ENCODE data around the gene KRT71. TPM values are rescaled to one million over a fixed set of nuclear protein-coding genes. Genes with fewer than 3 reads are reported as not detected.

The KRT71 gene
- total and polyA plus RNA-seq, 9 donors, result not detected

DNA sequence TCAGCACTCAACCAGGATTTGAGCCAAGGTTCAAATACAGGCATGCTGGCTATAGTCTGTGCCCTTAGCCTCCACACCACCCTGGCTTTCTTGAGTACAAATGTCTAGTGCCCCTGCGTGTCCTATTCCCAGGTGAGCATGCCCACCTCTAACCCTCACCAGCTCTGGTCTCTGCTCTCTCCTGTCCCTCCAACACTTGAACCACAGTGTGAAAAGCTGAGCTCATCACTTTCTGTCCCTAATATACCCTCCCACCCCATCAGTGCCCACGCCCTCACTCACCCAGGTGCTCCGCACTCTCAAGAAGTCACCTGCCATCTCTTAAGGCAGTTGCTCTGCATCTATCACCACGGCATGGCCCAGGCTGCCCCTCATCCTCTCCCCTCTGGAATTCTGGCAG lies 7.0 kb upstream of the KRT71 start:
- DNase-seq, result no peak
- H3K27me3 ChIP-seq (ENCODE audit: control insufficient read depth, insufficient read depth, low read length), result peaks cover 13% of the 10 kb centered on the region
- WGBS (ENCODE audit: insufficient coverage), result 82% methylated on average over 4 of the region's 4 CpGs
- H3K36me3 ChIP-seq (ENCODE audit: control insufficient read depth, insufficient read depth, low read length), result no peaks in the 10 kb centered on the region
- H3K4me3 ChIP-seq (ENCODE audit: low read length), result no peak overlapping the region
- no peaks in the 10 kb centered on the region for H3K9me3 ChIP-seq (replicated peaks; ENCODE audit: control insufficient read depth, low read depth, low read length)
- H3K4me1 ChIP-seq (ENCODE audit: control insufficient read depth, insufficient read depth, low read length), result peaks cover 16% of the 10 kb centered on the region
- H3K27ac ChIP-seq (ENCODE audit: low read length), result no peak overlapping the region

DNA sequence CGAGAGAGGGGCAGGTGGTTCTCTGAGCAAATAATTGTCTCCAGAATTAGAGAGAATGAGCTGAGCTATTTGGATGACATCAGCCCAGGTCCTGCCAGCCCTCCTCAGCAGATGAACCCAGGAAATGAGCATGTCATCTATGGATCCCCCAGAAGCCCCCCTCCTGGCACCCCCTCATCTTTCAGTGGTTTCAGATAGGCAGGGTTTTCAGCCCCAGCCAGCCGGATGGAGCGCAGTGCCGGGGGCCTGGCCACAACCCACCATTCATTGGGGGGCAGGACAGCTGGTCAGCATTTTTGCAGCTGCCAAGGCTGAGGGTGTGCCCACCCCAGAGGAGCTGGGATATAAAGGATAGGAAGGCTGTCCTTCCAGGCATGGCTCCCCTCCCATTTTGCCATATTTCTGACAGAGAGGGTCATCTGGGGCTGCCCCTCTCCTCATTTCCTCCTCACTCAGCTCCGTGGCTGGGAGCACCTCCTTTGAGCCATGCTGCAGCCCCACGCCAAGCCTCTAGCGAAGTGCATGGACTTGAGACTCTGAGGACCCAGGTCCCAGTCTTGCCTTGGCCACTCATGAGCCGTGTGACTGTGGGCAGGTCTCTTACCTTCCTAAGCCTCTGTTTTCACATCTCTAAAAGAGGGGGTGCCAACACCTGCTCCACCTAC lies 6.0 kb upstream of the KRT71 start:
- peaks cover 16% of the 10 kb centered on the region for H3K4me1 ChIP-seq (ENCODE audit: control insufficient read depth, insufficient read depth, low read length)
- H3K4me3 ChIP-seq (ENCODE audit: low read length), result no peak overlapping the region
- DNase-seq, result peak; percentile 44
- H3K27me3 ChIP-seq (ENCODE audit: control insufficient read depth, insufficient read depth, low read length), result peaks cover 10% of the 10 kb centered on the region
- no peaks in the 10 kb centered on the region for H3K9me3 ChIP-seq (replicated peaks; ENCODE audit: control insufficient read depth, low read depth, low read length)
- no peaks in the 10 kb centered on the region for H3K36me3 ChIP-seq (ENCODE audit: control insufficient read depth, insufficient read depth, low read length)
- no peak overlapping the region for H3K27ac ChIP-seq (ENCODE audit: low read length)
- 43% methylated on average over 4 of the region's 8 CpGs for WGBS (ENCODE audit: insufficient coverage)

DNA sequence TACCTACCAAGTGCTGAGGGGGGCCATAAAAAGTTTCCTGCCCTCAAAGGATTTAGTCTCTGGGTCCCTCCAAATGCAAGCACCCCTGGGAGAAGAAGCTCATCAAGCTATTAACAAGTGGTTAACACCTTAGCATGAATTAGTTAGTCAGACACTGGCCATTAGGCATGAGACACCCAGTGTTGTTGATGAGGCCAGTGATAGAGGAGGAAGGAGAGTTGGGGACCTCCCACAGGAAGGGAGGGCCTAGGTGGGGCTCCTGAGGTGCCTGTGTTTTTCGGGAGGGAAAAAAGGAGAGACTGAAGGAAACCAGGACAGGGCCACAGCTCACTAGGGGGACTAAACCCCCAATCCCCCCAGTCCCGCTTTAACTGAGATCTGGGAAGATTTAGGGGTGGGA lies 4.5 kb upstream of the KRT71 start:
- Histone ChIP-seq H3K27ac (ENCODE audit: low read length) (no peak overlapping the region), H3K27me3 (ENCODE audit: control insufficient read depth, insufficient read depth, low read length) (peaks cover 6% of the 10 kb centered on the region), H3K9me3 (replicated peaks; ENCODE audit: control insufficient read depth, low read depth, low read length) (no peaks in the 10 kb centered on the region), H3K4me3 (ENCODE audit: low read length) (no peak overlapping the region), H3K36me3 (ENCODE audit: control insufficient read depth, insufficient read depth, low read length) (no peaks in the 10 kb centered on the region), H3K4me1 (ENCODE audit: control insufficient read depth, insufficient read depth, low read length) (peaks cover 16% of the 10 kb centered on the region)
- no peak for DNase-seq
- no CpG with 5 or more reads among the region's 2 CpGs for WGBS (ENCODE audit: insufficient coverage)

DNA sequence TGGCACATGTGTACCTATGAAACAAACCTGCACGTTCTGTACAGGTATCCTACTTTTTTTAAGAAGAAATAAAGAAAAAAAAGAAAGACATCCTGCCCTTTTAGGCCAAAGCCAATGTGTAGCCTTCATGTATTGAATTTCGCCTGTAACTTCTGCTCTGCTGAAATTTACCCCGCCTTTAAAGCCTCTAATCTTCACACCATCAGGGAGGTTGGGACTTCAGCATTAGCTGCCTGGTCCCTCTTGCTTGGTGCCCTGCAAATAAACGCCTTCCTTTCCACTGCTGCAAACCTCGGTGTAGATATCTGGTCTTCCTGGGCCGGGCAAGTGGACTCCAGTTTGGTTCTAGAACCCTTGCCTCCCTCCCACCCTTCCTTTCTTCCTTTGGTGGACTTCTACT lies 2.6 kb upstream of the KRT71 start:
- H3K4me3 ChIP-seq (ENCODE audit: low read length), result no peak overlapping the region
- 58% methylated on average over 4 of the region's 6 CpGs for WGBS (ENCODE audit: insufficient coverage)
- peaks cover 19% of the 10 kb centered on the region for H3K4me1 ChIP-seq (ENCODE audit: control insufficient read depth, insufficient read depth, low read length)
- H3K9me3 ChIP-seq (replicated peaks; ENCODE audit: control insufficient read depth, low read depth, low read length), result no peaks in the 10 kb centered on the region
- H3K27ac ChIP-seq (ENCODE audit: low read length), result no peak overlapping the region
- peaks cover 4% of the 10 kb centered on the region for H3K27me3 ChIP-seq (ENCODE audit: control insufficient read depth, insufficient read depth, low read length)
- no peaks in the 10 kb centered on the region for H3K36me3 ChIP-seq (ENCODE audit: control insufficient read depth, insufficient read depth, low read length)
- DNase-seq, result no peak

DNA sequence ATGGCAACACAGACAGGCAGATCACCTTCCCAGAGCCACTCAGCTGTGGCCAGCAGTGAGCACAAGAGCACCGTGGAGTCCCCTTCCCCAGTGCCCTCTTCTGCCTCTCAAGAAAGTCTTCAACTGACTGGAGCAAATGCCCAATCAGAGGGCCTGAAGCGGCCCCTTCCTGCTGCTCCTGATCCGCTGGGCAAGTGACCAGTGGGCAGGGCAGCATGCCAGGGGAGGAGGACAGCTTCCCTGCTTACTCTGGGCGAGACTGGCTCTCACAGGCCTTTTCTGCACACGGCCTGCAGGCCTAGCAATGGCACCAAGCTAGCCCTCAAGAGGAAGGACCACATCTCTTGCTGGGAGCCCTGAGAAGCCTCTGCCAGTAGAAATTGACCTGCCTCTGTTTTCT lies 890 bp downstream of the KRT71 start:
- peak; percentile 23 for DNase-seq
- Histone ChIP-seq H3K4me3 (ENCODE audit: low read length) (no peak overlapping the region), H3K27ac (ENCODE audit: low read length) (no peak overlapping the region), H3K36me3 (ENCODE audit: control insufficient read depth, insufficient read depth, low read length) (no peaks in the 10 kb centered on the region), H3K9me3 (replicated peaks; ENCODE audit: control insufficient read depth, low read depth, low read length) (no peaks in the 10 kb centered on the region), H3K27me3 (ENCODE audit: control insufficient read depth, insufficient read depth, low read length) (peaks cover 4% of the 10 kb centered on the region), H3K4me1 (ENCODE audit: control insufficient read depth, insufficient read depth, low read length) (peaks cover 3% of the 10 kb centered on the region)
- 56% methylated on average over 5 of the region's 5 CpGs for WGBS (ENCODE audit: insufficient coverage)

DNA sequence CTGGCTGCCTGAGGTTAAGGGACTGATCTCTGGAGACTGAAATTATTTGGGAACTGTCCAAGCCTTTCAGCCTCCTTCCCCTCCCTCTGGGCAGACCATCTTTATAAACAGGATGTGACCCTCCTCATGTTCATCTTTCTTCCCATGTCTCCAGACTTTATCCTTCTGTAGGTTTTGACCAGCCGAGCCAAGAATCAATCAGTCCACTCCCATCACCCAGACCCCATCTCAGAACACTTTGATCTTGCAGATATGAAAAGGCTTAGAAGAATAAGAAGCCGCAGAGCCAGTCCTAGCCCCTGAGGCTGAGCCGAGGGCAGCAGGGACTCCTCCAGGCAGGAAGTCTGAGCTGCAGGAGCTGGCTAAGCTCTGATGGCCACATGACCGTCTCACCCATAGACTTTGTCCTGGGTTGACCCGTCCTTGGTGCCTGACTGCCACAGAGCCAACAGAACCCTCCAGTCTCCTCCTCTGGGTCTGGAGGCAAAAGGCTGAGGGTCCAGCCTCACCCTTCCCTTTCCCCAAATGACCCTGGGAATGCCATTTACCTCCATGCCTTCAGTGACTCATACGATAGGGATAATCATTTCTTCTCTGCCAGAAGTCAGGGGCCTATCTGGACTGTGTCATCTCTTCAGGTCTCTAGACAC lies 1.6 kb downstream of the KRT71 start:
- no peak overlapping the region for H3K4me3 ChIP-seq (ENCODE audit: low read length)
- 34% methylated on average over 4 of the region's 6 CpGs for WGBS (ENCODE audit: insufficient coverage)
- no peaks in the 10 kb centered on the region for H3K36me3 ChIP-seq (ENCODE audit: control insufficient read depth, insufficient read depth, low read length)
- H3K4me1 ChIP-seq (ENCODE audit: control insufficient read depth, insufficient read depth, low read length), result peaks cover 7% of the 10 kb centered on the region
- H3K9me3 ChIP-seq (replicated peaks; ENCODE audit: control insufficient read depth, low read depth, low read length), result no peaks in the 10 kb centered on the region
- H3K27ac ChIP-seq (ENCODE audit: low read length), result no peak overlapping the region
- peak; percentile 10 for DNase-seq
- peaks cover 4% of the 10 kb centered on the region for H3K27me3 ChIP-seq (ENCODE audit: control insufficient read depth, insufficient read depth, low read length)

DNA sequence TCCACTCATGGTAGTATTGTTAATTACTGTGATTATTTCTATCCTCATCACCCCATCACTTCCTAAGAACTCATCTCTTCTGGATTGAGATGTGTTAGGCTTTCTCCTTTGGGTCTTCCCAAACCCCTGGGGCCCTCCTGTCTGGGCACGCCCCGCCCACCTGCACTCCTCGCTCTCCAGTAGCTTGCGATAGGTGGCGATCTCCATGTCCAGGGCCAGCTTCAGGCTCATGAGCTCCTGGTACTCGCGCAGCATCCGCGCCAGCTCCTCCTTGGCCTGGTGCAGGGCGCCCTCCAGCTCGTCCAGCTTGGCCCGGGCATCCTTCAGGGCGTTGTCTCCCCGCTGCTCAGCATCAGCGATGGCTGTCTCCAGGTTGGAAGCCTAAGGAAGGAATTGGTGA lies 6.8 kb downstream of the KRT71 start:
- 81% methylated on average over 15 of the region's 15 CpGs for WGBS (ENCODE audit: insufficient coverage)
- H3K9me3 ChIP-seq (replicated peaks; ENCODE audit: control insufficient read depth, low read depth, low read length), result no peaks in the 10 kb centered on the region
- no peak overlapping the region for H3K4me3 ChIP-seq (ENCODE audit: low read length)
- no peak overlapping the region for H3K27ac ChIP-seq (ENCODE audit: low read length)
- DNase-seq, result no peak
- H3K36me3 ChIP-seq (ENCODE audit: control insufficient read depth, insufficient read depth, low read length), result no peaks in the 10 kb centered on the region
- peaks cover 22% of the 10 kb centered on the region for H3K4me1 ChIP-seq (ENCODE audit: control insufficient read depth, insufficient read depth, low read length)
- no peaks in the 10 kb centered on the region for H3K27me3 ChIP-seq (ENCODE audit: control insufficient read depth, insufficient read depth, low read length)

DNA sequence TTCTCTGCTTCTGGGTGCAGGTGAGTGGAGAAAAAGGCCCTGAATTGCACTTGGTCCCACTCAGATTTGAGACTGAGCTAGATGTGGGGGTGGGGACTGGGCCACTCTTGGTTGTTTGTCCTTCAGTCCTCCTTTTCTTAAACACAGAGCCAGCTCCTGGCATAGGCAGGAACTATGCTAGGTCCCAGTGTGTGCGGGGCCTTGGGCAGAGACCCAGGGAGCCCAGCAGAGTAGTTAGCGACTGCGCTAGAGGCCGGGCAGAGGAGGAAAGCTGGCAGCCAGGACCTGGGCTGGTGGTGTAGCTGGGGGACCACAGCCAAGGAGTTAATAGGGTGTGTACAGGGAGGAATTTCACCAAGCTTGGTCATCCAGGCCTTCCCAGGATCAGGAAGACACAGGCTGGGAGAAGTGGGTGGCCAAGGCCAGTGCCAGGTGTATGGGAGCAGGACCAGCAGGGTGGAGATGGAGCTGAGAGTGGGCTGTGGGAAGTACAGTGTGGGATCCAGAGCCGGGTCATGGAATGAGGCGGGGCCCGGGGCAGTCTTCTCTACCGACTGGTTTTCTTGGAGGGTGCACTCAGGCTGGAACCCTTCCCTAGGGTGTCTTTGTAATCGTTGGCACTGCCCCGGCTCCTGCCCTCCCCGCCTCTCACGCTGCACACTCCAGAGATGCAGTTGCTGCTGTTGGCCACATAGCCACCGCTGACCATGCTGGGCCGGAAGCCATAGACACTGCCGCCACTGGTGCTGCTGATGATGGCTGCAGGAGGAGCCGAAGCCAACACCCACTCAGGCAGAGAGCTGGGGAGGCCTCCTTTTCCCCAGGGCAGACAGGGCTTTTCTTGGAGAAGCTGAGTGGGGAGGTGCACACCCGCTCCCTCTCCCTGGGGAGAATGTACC lies 8.7 kb downstream of the KRT71 start:
- WGBS (ENCODE audit: insufficient coverage), result 69% methylated on average over 15 of the region's 17 CpGs
- H3K4me1 ChIP-seq (ENCODE audit: control insufficient read depth, insufficient read depth, low read length), result peaks cover 34% of the 10 kb centered on the region
- peak overlapping the region; percentile 35 for H3K27ac ChIP-seq (ENCODE audit: low read length)
- peak; percentile 33 for DNase-seq
- H3K4me3 ChIP-seq (ENCODE audit: low read length), result no peak overlapping the region
- no peaks in the 10 kb centered on the region for H3K9me3 ChIP-seq (replicated peaks; ENCODE audit: control insufficient read depth, low read depth, low read length)
- H3K27me3 ChIP-seq (ENCODE audit: control insufficient read depth, insufficient read depth, low read length), result no peaks in the 10 kb centered on the region
- H3K36me3 ChIP-seq (ENCODE audit: control insufficient read depth, insufficient read depth, low read length), result no peaks in the 10 kb centered on the region

DNA sequence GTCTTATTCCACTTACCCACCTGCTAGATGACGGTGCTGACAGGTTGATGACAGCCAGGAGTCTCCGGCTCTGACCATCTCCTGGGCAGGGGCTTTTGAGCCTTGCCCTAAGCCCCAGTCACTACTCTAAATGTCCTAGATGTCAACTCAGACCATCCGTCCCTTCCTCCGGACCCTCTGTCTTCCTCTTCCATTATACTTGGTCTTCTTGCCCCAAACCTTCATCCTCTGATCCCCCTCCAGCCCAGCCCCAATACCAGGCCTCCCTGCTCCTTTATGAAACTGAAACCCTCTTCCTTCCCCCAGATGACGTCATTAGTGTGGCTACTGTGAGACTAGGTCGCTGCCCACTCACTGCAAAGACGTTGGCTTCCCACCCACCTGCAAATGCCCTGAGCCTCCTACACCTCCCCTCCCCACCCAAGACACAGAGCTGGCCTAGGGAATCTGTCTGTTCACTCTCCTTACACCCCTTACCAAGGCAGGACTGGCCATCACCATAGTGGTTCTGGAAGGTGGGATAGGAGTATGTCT lies 10.1 kb downstream of the KRT71 start:
- H3K27ac ChIP-seq (ENCODE audit: low read length), result no peak overlapping the region
- 65% methylated on average over 7 of the region's 7 CpGs for WGBS (ENCODE audit: insufficient coverage)
- H3K4me3 ChIP-seq (ENCODE audit: low read length), result no peak overlapping the region
- no peaks in the 10 kb centered on the region for H3K36me3 ChIP-seq (ENCODE audit: control insufficient read depth, insufficient read depth, low read length)
- peaks cover 47% of the 10 kb centered on the region for H3K4me1 ChIP-seq (ENCODE audit: control insufficient read depth, insufficient read depth, low read length)
- H3K9me3 ChIP-seq (replicated peaks; ENCODE audit: control insufficient read depth, low read depth, low read length), result no peaks in the 10 kb centered on the region
- no peak for DNase-seq
- no peaks in the 10 kb centered on the region for H3K27me3 ChIP-seq (ENCODE audit: control insufficient read depth, insufficient read depth, low read length)

DNA sequence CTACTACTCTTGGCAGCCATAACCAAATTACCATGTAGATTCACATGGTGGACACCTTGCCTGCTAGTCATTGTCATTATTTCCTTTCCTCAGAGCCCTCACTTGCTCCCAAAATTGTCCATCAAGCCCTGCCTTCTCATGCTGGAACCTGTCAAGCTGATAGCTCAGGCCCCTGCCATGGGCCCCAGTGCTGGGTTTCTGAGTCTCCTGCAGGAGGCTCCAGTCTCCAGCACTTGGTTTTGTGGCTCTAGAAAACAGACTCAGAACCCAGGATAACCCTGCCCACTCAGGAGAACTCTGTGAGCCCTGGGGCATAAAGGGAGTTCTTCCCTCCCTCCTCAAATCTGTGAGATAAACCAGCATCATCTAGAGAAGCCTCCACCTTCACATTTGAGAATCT lies 10.8 kb downstream of the KRT71 start:
- no peak overlapping the region for H3K27ac ChIP-seq (ENCODE audit: low read length)
- no peaks in the 10 kb centered on the region for H3K36me3 ChIP-seq (ENCODE audit: control insufficient read depth, insufficient read depth, low read length)
- no peaks in the 10 kb centered on the region for H3K9me3 ChIP-seq (replicated peaks; ENCODE audit: control insufficient read depth, low read depth, low read length)
- no peaks in the 10 kb centered on the region for H3K27me3 ChIP-seq (ENCODE audit: control insufficient read depth, insufficient read depth, low read length)
- H3K4me3 ChIP-seq (ENCODE audit: low read length), result no peak overlapping the region
- DNase-seq, result no peak
- H3K4me1 ChIP-seq (ENCODE audit: control insufficient read depth, insufficient read depth, low read length), result peaks cover 47% of the 10 kb centered on the region

Data from muscle of leg (tissue), 11 donors.